Testis (tissue), 5 donors: ENCODE results near the gene MCHR2. TPM values are rescaled to one million over a fixed set of nuclear protein-coding genes. Genes with fewer than 3 reads are reported as not detected.
A peak's percentile ranks its signal among the peaks of the same experiment; 100 is the strongest.
"Not testable (repeated sequence)": the region's sequence is repeated elsewhere in the genome, so short reads cannot be mapped to it uniquely, and the experiment has no call there.

Experiments
- DNase-seq: peaks from one replicate; pipeline ENCODE4 v3.0.0-alpha.2; 2019
- H3K27ac ChIP-seq, 2 donors: fragments of 200-600 bp; sonication (generic); one replicate each; pipeline ENCODE4 v1.5.1; 2019
- H3K27me3 ChIP-seq: fragments of 200-600 bp; sonication (generic); one replicate; pipeline ENCODE4 v1.5.1; 2019
- H3K36me3 ChIP-seq: fragments of 200-600 bp; sonication (generic); one replicate; pipeline ENCODE4 v1.5.1; 2017; ENCODE audit warnings: low read depth; ENCODE audit errors: missing control alignments
- H3K4me1 ChIP-seq: fragments of 200-600 bp; sonication (generic); one replicate; pipeline ENCODE4 v1.5.1; 2019
- H3K4me3 ChIP-seq, 2 donors: fragments of 200-600 bp; sonication (generic); one replicate each; pipeline ENCODE4 v1.5.1; 2017 to 2019
- H3K9me3 ChIP-seq: fragments of 200-600 bp; sonication (generic); one replicate; pipeline ENCODE4 v1.5.1; 2017
- POLR2A ChIP-seq: fragments of 450-650 bp; IDR thresholded peaks from one replicate; pipeline ENCODE4 v1.6.1; 2017; ENCODE audit warnings: antibody characterized with exemption, mild to moderate bottlenecking, moderate library complexity
- WGBS, 2 donors: methylation state at CpG; one replicate each; pipeline ENCODE4 v1.1.5; 2018; 5-methylcytosine and 5-hydroxymethylcytosine counted together
- intact Hi-C: fragments of 100-400 bp; cut with DNase I; formaldehyde crosslinking; loops from one replicate; pipeline ENCODE4 v1.15.1; 2023; ENCODE audit warnings: low total_unique reads
- long read RNA-seq, 2 donors: transcript quantifications; one replicate each; lab custom pipeline, GENCODE V29; 2026
- polyA plus RNA-seq: library from polyadenylated mRNA; stranded (reverse); fragments of 350-450 nt; fragmentation: Illumina TruSeq; extraction: RNeasy Lipid Tissue Mini Kit (QIAGEN cat#74804); gene quantifications from one replicate; pipeline ENCODE4 v1.2.3, GENCODE V29; 2014; ENCODE audit warnings: low read depth, low replicate concordance; ENCODE audit not compliant: insufficient read depth
- total RNA-seq, 2 donors: library from RNA; depleted of rRNA; stranded (reverse); fragments of >200 nt; gene quantifications; one replicate each; pipeline ENCODE4 v1.2.3, GENCODE V29; 2016
- TF ChIP-seq, protein P1 (sequence below), 3 experiments: fragments of 450-650 bp in 2 of 3; fragments of 200-600 bp in 1 of 3; sonication (generic) in 1 of 3; IDR thresholded peaks; one replicate each; pipeline ENCODE4 v1.5.1; 2016 to 2019; ENCODE audit warnings: antibody characterized with exemption in 3 of 3, mild to moderate bottlenecking in 2 of 3, moderate library complexity in 1 of 3

Gene MCHR2
- under 1 TPM in 1 of 2 donors, not detected in 1; 0.31 TPM for total RNA-seq
- polyA plus RNA-seq, result 0.83 TPM
- long read RNA-seq, donor 1, result 0 reads
- long read RNA-seq, donor 2, result 0 reads

DNA sequence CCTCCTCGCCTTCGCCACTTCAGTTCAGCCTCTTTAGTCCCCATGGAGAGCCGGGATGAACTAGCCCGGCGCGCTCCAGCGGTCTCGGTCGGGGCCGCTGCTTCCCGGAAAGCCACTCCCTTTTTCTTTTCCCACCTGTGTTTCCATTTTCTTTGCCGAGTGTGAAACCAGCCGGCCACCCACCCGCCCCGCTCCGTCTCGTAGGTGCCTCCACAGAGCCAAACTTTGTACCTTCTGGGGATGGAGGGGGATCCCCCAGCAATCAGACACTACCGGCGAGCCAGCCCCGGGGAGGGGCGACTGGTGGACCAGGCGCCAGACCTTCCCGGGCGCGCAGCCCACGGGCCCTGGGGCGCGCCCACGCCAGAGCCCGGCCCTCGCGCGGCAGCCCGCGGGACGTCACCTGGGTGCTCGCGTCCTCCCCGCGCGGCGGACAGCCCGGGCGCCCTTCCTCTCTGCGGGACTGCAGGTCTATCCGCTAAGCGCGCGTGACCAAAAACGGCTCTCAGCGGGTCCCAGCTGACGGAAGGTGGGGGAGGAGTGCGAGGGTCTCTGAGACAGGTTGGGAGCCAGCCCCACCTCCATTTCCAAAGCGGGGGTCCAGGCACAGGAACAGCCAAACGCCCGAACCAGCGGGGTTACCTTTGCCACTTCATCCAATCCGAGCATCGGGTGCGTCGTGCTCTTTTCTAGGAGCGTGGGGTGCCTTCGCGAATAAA lies at the start of gene MCHR2:
Gene MCHR2, minus strand, starts transcription at position 691 of the 719 bp plus-strand sequence. CDS start 38,076 bp downstream, outside the sequence.
- peak; percentile 23 for DNase-seq
- no peaks in the 10 kb centered on the region for H3K27me3 ChIP-seq
- intact Hi-C loops, result no loop called here
- H3K4me1 ChIP-seq, result no peaks in the 10 kb centered on the region
- H3K36me3 ChIP-seq, result no peaks in the 10 kb centered on the region
- no peak for TF ChIP-seq POLR2A
- TF ChIP-seq, protein P1, sequence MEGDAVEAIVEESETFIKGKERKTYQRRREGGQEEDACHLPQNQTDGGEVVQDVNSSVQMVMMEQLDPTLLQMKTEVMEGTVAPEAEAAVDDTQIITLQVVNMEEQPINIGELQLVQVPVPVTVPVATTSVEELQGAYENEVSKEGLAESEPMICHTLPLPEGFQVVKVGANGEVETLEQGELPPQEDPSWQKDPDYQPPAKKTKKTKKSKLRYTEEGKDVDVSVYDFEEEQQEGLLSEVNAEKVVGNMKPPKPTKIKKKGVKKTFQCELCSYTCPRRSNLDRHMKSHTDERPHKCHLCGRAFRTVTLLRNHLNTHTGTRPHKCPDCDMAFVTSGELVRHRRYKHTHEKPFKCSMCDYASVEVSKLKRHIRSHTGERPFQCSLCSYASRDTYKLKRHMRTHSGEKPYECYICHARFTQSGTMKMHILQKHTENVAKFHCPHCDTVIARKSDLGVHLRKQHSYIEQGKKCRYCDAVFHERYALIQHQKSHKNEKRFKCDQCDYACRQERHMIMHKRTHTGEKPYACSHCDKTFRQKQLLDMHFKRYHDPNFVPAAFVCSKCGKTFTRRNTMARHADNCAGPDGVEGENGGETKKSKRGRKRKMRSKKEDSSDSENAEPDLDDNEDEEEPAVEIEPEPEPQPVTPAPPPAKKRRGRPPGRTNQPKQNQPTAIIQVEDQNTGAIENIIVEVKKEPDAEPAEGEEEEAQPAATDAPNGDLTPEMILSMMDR (IDR thresholded peaks at IDR 0.05), result no peak
- no peak within 1 kb of the TSS for H3K27ac ChIP-seq
- H3K4me3 ChIP-seq, result peak within 1 kb of the TSS; percentile 44 to 48
- no peaks in the 10 kb centered on the region for H3K9me3 ChIP-seq
- 3% methylated on average over 44 to 64 of the region's 64 CpGs for WGBS, 2 donors

- H3K27ac ChIP-seq, H3K9me3 ChIP-seq, DNase-seq, H3K4me3 ChIP-seq, intact Hi-C loops, H3K27me3 ChIP-seq, H3K36me3 ChIP-seq, H3K4me1 ChIP-seq: not testable (repeated sequence)
- 0 to 100% methylated on average over 1 of the region's 1 CpG for WGBS, 2 donors
Observed at GRCh38 chr6:100038546-100038945, 44.5 kb upstream of the MCHR2 start.

DNA sequence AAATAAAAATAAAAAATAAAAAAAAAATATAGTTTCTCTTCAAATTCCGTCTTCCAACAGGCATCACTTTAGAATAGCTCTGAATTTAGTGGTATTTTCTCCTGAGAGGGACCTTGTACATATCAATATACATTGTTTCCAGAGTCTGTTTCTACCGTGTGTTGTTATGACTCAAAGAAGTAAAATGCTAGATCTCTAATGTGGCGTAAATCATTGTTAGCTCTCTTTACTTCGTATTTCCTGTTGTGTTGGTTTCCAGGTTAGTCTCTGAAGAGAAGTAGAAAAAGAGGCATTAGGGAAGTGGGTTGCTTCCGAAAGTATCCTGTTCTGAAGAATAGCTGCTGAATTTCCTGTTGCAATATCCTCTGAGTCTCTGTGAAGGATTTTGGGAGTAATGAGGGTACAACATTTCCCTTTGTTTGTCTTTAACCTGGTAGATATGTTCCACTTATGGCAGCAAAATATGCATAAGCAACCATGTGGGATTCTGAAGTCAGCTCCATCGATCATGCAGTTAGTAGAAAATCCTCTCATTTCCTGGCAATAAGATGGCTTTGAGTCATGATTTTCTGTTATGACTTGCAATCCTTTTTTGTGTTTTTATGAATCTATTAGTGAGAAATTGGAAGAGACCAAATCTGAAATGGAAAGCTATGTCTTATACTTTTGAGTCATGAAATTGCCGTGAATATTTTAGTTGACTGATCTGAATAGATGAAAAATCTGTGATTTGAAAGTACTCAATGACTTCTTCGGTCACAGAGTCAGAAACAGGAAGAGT lies 42.0 kb upstream of the MCHR2 start:
- no peak for DNase-seq
- Histone ChIP-seq H3K27ac (no peak overlapping the region), H3K4me1 (no peaks in the 10 kb centered on the region), H3K27me3 (no peaks in the 10 kb centered on the region), H3K4me3 (no peak overlapping the region), H3K36me3 (no peaks in the 10 kb centered on the region), H3K9me3 (no peaks in the 10 kb centered on the region)
- 72 to 77% methylated on average over 8 of the region's 8 CpGs for WGBS, 2 donors
- TF ChIP-seq, protein P1 (IDR thresholded peaks at IDR 0.05), result no peak
- TF ChIP-seq POLR2A, result no peak
- intact Hi-C loops, result no loop called here

GRCh38 chr6:100023798-100024197 lies 29.8 kb upstream of the MCHR2 start:
- no peaks in the 10 kb centered on the region for H3K4me1 ChIP-seq
- WGBS, 2 donors, result 63 to 66% methylated on average over 2 of the region's 2 CpGs
- H3K36me3 ChIP-seq, result no peaks in the 10 kb centered on the region
- DNase-seq, result no peak
- no peak overlapping the region for H3K27ac ChIP-seq
- H3K9me3 ChIP-seq, result no peaks in the 10 kb centered on the region
- intact Hi-C loops, result no loop called here
- no peak overlapping the region for H3K4me3 ChIP-seq
- H3K27me3 ChIP-seq, result no peaks in the 10 kb centered on the region
- TF ChIP-seq, protein P1 (IDR thresholded peaks at IDR 0.05), result no peak
- TF ChIP-seq POLR2A, result no peak

GRCh38 chr6:100022847-100023246 lies 28.8 kb upstream of the MCHR2 start:
- H3K4me3 ChIP-seq, result no peak overlapping the region
- DNase-seq, result no peak
- TF ChIP-seq POLR2A, result no peak
- TF ChIP-seq, protein P1 (IDR thresholded peaks at IDR 0.05), result no peak
- no peaks in the 10 kb centered on the region for H3K9me3 ChIP-seq
- H3K27ac ChIP-seq, result no peak overlapping the region
- no peaks in the 10 kb centered on the region for H3K36me3 ChIP-seq
- 86 to 98% methylated on average over 3 of the region's 3 CpGs for WGBS, 2 donors
- no peaks in the 10 kb centered on the region for H3K4me1 ChIP-seq
- intact Hi-C loops, result no loop called here
- H3K27me3 ChIP-seq, result no peaks in the 10 kb centered on the region
